ENCODE results near the gene POLR3A.

DNA sequence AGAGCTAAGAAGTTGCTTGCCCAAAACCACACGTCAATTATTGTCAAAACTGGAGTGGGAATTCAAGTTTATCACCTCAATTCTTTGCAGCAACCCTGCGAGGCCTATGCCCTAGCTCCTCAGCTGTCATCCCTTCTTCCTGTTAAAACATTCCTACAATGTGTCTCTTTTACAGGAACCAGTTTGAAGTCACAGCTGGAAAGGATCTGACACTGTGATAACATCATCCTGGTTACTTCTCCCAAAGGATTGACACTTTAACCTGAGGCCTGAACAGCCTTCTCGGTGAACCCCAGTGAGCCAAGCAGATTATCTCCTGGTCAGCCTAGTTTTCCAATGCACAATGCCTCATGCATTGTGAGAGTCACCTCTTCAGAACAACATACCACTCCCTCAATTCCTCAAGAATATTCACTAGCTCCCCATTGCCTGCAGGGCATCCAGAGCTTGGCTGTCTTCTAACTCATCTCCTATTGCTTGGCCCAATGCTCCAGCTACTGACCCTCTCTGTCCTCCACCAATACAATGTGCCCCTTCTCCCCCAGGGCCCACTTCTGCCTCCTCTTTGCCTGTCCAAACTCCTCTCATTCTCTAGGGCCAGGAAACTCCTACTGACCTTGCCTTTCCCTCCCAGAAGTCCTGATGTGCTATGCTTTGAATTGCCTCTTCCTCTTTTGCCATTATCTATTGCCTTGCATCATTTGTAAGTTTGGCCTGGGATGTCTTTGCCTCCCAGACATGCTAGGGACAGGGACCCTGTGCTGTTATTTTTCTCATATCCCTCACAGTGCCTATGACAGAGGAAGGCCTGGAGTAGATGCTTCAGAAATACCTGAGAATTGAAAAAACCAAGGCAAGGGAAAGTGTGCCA is 92.4 kb downstream of the POLR3A start:
- no peak for TF ChIP-seq CTCF (conservative IDR thresholded peaks at IDR 0.05; ENCODE audit: low read depth, low read length)
- TF ChIP-seq EZH2 (IDR thresholded peaks at IDR 0.05; ENCODE audit: low read length, unreplicated experiment) = no peak

All from PC-3 (cell line).